Mucosa of rectum (tissue), 2 donors: ENCODE measurements around the gene SLC35C1.
"Not testable (repeated sequence)": the region's sequence is repeated elsewhere in the genome, so short reads cannot be mapped to it uniquely, and the experiment has no call there.

Experiments
- H3K27ac ChIP-seq, 2 donors: one replicate each; pipeline ENCODE4 v1.7.0; 2013; ENCODE audit warnings: inconsistent platforms in 2 of 2, low read depth in 2 of 2, low read length in 2 of 2
- H3K27me3 ChIP-seq, 2 donors: one replicate each; pipeline ENCODE4 v1.7.0; 2013; ENCODE audit warnings: low read length in 2 of 2; ENCODE audit not compliant: control insufficient read depth in 2 of 2, insufficient read depth in 2 of 2
- H3K36me3 ChIP-seq, 2 donors: one replicate each; pipeline ENCODE4 v1.7.0; 2013; ENCODE audit warnings: low read length in 2 of 2; ENCODE audit not compliant: control insufficient read depth in 2 of 2, insufficient read depth in 2 of 2
- H3K4me1 ChIP-seq, 2 donors: one replicate each; pipeline ENCODE4 v1.7.0; 2013; ENCODE audit warnings: low read length in 2 of 2, mild to moderate bottlenecking in 1 of 2; ENCODE audit not compliant: control insufficient read depth in 2 of 2, insufficient read depth in 2 of 2
- H3K4me3 ChIP-seq, 2 donors: one replicate each; pipeline ENCODE4 v1.7.0; 2013; ENCODE audit warnings: low read length in 2 of 2
- H3K9ac ChIP-seq, 2 donors: one replicate each; pipeline ENCODE4 v1.7.0; 2013; ENCODE audit warnings: low read length in 2 of 2, low read depth in 1 of 2, mild to moderate bottlenecking in 1 of 2
- H3K9me3 ChIP-seq, 2 donors: one replicate each; pipeline ENCODE4 v1.7.0; 2013; ENCODE audit warnings: low read length in 2 of 2; ENCODE audit not compliant: control insufficient read depth in 2 of 2
- donor health status: healthy.
- donor health status: Normal muscosa, but diverticular disease.

Gene SLC35C1

GRCh38 chr11:45826492-45826891, 21.5 kb downstream of the SLC35C1 start:
- not testable (repeated sequence) for H3K27ac ChIP-seq, H3K9ac ChIP-seq, H3K9me3 ChIP-seq, H3K27me3 ChIP-seq, H3K36me3 ChIP-seq, H3K4me1 ChIP-seq, H3K4me3 ChIP-seq

DNA sequence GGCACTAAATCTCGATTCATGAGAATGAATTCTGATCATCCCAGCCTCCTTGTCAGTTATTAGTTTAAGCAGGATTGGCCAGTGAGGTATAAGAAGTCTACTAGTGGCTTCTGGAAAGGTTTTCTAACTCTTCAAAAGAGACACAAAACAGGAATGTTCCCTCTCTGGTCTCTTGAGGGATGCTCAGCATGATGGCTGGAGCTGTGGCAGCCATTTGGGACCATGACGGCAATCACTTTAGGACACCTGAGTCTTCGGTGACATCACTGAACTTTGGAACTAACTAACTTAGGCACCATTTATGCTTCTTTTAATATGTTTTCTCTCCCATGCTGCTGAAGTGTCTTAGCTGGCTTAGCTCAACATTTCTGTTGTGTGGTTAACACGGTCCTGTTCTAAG, 22.2 kb downstream of the SLC35C1 start:
- no peak overlapping the region for H3K9ac ChIP-seq
- H3K27me3 ChIP-seq = no peaks in the 10 kb centered on the region
- no peaks in the 10 kb centered on the region for H3K9me3 ChIP-seq
- H3K27ac ChIP-seq = no peak overlapping the region
- no peak overlapping the region for H3K4me3 ChIP-seq
- H3K4me1 ChIP-seq = no peaks in the 10 kb centered on the region
- H3K36me3 ChIP-seq = no peaks in the 10 kb centered on the region

- no peaks in the 10 kb centered on the region for H3K4me1 ChIP-seq
- no peaks in the 10 kb centered on the region for H3K9me3 ChIP-seq
- no peaks in the 10 kb centered on the region for H3K27me3 ChIP-seq
- no peak overlapping the region for H3K4me3 ChIP-seq
- no peak overlapping the region for H3K9ac ChIP-seq
- H3K27ac ChIP-seq = no peak overlapping the region
- H3K36me3 ChIP-seq = no peaks in the 10 kb centered on the region
These were observed 24.0 kb downstream of the SLC35C1 start for GRCh38 chr11:45828996-45829395.

DNA sequence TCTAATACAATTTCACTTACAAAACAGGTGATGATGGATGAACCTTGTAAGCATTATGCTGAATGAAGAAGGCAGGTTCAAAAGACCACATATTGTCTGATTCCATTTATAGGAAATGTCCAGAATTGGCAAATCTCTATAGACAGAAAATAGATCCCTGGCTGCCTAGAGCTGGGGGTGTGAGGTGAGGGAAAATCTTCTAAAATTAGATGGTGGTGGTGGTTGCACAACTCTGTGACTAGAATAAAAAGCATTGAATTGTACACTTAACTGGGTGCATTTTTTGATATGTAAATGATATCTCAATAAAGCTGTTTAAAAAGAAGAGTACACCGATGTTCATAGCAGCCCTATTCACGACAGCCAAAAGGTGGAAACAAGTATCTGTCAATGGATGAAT, 25.6 kb downstream of the SLC35C1 start:
- H3K27me3 ChIP-seq = no peaks in the 10 kb centered on the region
- no peak overlapping the region for H3K9ac ChIP-seq

GRCh38 chr11:45832811-45833441, 28.0 kb downstream of the SLC35C1 start:
- H3K4me1 ChIP-seq = no peaks in the 10 kb centered on the region
- H3K36me3 ChIP-seq = no peaks in the 10 kb centered on the region
- no peak overlapping the region for H3K27ac ChIP-seq
- no peaks in the 10 kb centered on the region for H3K9me3 ChIP-seq
- H3K27me3 ChIP-seq = no peaks in the 10 kb centered on the region
- H3K9ac ChIP-seq = no peak overlapping the region
- no peak overlapping the region for H3K4me3 ChIP-seq

More for the DNA sequence above, 25.6 kb downstream of the SLC35C1 start:
- H3K27ac ChIP-seq = no peak overlapping the region
- H3K36me3 ChIP-seq = no peaks in the 10 kb centered on the region
- no peak overlapping the region for H3K4me3 ChIP-seq
- H3K9me3 ChIP-seq = no peaks in the 10 kb centered on the region
- H3K4me1 ChIP-seq = no peaks in the 10 kb centered on the region

DNA sequence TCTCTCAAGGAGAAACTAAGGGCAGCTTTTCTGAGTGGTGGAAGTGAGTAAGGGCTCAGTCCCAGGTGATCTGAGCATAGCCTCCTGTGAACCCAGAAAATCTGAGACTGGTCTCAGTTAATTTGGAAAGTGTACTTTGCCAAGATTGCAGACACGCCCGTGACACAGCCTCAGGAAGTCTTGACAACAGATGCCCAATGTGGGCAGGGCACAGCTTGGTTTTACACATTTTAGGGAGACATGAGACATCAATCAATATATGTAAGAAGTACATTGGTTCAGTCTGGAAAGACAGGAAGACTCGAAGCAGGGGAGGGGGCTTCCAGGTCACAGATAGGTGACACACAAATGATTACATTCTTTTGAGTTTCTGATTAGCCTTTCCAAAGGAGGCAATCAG, 28.8 kb downstream of the SLC35C1 start:
- Histone ChIP-seq H3K9ac (no peak overlapping the region), H3K36me3 (no peaks in the 10 kb centered on the region), H3K9me3 (no peaks in the 10 kb centered on the region), H3K4me1 (no peaks in the 10 kb centered on the region), H3K27me3 (no peaks in the 10 kb centered on the region), H3K4me3 (no peak overlapping the region), H3K27ac (no peak overlapping the region)

- Histone ChIP-seq H3K9ac (no peak overlapping the region), H3K36me3 (no peaks in the 10 kb centered on the region), H3K9me3 (no peaks in the 10 kb centered on the region), H3K4me3 (no peak overlapping the region), H3K27me3 (no peaks in the 10 kb centered on the region), H3K27ac (no peak overlapping the region), H3K4me1 (no peaks in the 10 kb centered on the region)
These were observed 29.4 kb downstream of the SLC35C1 start for GRCh38 chr11:45834298-45834756.

- Histone ChIP-seq H3K9me3 (no peaks in the 10 kb centered on the region), H3K4me1 (peaks cover 0 to 12% of the 10 kb centered on the region in 2 donors), H3K36me3 (no peaks in the 10 kb centered on the region), H3K27ac (no peak overlapping the region), H3K9ac (no peak overlapping the region), H3K27me3 (no peaks in the 10 kb centered on the region), H3K4me3 (no peak overlapping the region)
These were observed 34.3 kb downstream of the SLC35C1 start for GRCh38 chr11:45839204-45839603.

- not testable (repeated sequence) for H3K9me3 ChIP-seq, H3K4me3 ChIP-seq
- H3K4me1 ChIP-seq = peaks cover 0 to 12% of the 10 kb centered on the region in 2 donors
These were observed 35.3 kb downstream of the SLC35C1 start for GRCh38 chr11:45840251-45840650.

GRCh38 chr11:45843158-45843924, 38.4 kb downstream of the SLC35C1 start:
- Histone ChIP-seq H3K4me1 (peaks cover 11 to 22% of the 10 kb centered on the region in 2 donors), H3K27me3 (no peaks in the 10 kb centered on the region), H3K4me3 (peak overlapping the region; percentile 75 to 77), H3K36me3 (no peaks in the 10 kb centered on the region), H3K9me3 (no peaks in the 10 kb centered on the region), H3K27ac (peak overlapping the region; percentile 96 to 99), H3K9ac (peak overlapping the region; percentile 61 to 71)

More at GRCh38 chr11:45840251-45840650, 35.3 kb downstream of the SLC35C1 start:
- not testable (repeated sequence) for H3K36me3 ChIP-seq, H3K9ac ChIP-seq, H3K27ac ChIP-seq, H3K27me3 ChIP-seq
